ENCODE measurements around the gene CEACAM4.

CEACAM4 gene

GRCh38 chr19:41638641-41639081 lies 11.8 kb upstream of the CEACAM4 start:
- no peaks in the 10 kb centered on the region for H3K4me1 ChIP-seq (ENCODE audit: control insufficient read depth, insufficient read depth, low read length, poor library complexity, severe bottlenecking)
- no peaks in the 10 kb centered on the region for H3K36me3 ChIP-seq (ENCODE audit: control insufficient read depth, insufficient read depth, low read length)
- no peaks in the 10 kb centered on the region for H3K9me3 ChIP-seq (ENCODE audit: control insufficient read depth, low read length)
- WGBS, 2 experiments (ENCODE audit: insufficient coverage in 2 of 2), result 48 to 51% methylated on average over 3 to 4 of the region's 6 CpGs
- H3K4me3 ChIP-seq (ENCODE audit: extremely low read depth, insufficient read depth, low read length, poor library complexity, severe bottlenecking), result no peak overlapping the region
- no peak overlapping the region for H3K27ac ChIP-seq (ENCODE audit: low read depth, low read length, severe bottlenecking)

DNA sequence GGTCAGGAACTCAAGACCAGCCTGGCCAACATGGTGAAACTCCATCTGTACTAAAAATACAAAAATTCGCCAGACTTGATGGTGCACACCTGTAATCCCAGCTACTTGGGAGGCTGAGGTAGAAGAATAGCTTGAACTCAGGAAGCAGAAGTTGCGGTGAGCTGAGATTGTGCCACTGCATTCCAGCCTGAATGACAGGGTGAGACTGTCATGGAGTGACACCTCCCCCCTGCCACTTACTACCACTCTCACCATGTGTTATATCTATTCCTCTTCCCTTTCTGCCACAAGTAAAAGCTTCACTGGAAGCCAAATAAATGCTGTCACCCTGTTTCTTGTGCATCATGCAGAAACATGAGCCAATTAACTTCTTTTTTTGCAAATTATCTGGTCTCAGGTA lies 10.6 kb upstream of the CEACAM4 start:
- Histone ChIP-seq H3K4me1 (ENCODE audit: control insufficient read depth, insufficient read depth, low read length, poor library complexity, severe bottlenecking) (no peaks in the 10 kb centered on the region), H3K27ac (ENCODE audit: low read depth, low read length, severe bottlenecking) (no peak overlapping the region), H3K9me3 (ENCODE audit: control insufficient read depth, low read length) (no peaks in the 10 kb centered on the region), H3K4me3 (ENCODE audit: extremely low read depth, insufficient read depth, low read length, poor library complexity, severe bottlenecking) (no peak overlapping the region), H3K36me3 (ENCODE audit: control insufficient read depth, insufficient read depth, low read length) (no peaks in the 10 kb centered on the region)
- WGBS, 2 experiments (ENCODE audit: insufficient coverage in 2 of 2), result 29 to 40% methylated on average over 1 to 2 of the region's 2 CpGs

- 50 to 58% methylated on average over 6 to 8 of the region's 8 CpGs for WGBS, 2 experiments (ENCODE audit: insufficient coverage in 2 of 2)
- Histone ChIP-seq H3K4me1 (ENCODE audit: control insufficient read depth, insufficient read depth, low read length, poor library complexity, severe bottlenecking) (no peaks in the 10 kb centered on the region), H3K4me3 (ENCODE audit: extremely low read depth, insufficient read depth, low read length, poor library complexity, severe bottlenecking) (no peak overlapping the region), H3K27ac (ENCODE audit: low read depth, low read length, severe bottlenecking) (no peak overlapping the region), H3K36me3 (ENCODE audit: control insufficient read depth, insufficient read depth, low read length) (no peaks in the 10 kb centered on the region), H3K9me3 (ENCODE audit: control insufficient read depth, low read length) (peaks cover 7% of the 10 kb centered on the region)
Measured at GRCh38 chr19:41627966-41628675, 1.2 kb upstream of the CEACAM4 start.

DNA sequence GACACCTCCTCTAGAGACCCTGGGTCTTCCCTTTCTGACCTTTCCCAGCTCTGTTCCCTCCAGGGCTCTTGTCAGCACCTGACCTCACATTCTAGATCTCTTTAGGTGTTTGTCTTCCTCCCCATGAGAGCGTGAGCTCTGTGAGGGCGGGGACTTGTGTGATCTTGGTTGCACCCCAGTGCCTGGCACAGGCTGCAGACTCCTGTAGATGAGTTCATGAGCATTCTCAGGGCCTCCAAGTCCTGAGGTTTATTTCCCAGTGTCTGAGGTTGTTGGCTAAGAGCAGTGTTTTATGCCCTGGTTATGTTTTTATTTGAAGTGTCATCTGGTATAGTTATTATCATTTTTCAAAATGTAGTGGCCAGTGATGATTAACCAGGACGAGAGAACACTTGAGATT lies 596 bp downstream of the CEACAM4 start:
- no peaks in the 10 kb centered on the region for H3K36me3 ChIP-seq (ENCODE audit: control insufficient read depth, insufficient read depth, low read length)
- no peak overlapping the region for H3K4me3 ChIP-seq (ENCODE audit: extremely low read depth, insufficient read depth, low read length, poor library complexity, severe bottlenecking)
- WGBS, 2 experiments (ENCODE audit: insufficient coverage in 2 of 2), result 67 to 70% methylated on average over 1 to 2 of the region's 3 CpGs

DNA sequence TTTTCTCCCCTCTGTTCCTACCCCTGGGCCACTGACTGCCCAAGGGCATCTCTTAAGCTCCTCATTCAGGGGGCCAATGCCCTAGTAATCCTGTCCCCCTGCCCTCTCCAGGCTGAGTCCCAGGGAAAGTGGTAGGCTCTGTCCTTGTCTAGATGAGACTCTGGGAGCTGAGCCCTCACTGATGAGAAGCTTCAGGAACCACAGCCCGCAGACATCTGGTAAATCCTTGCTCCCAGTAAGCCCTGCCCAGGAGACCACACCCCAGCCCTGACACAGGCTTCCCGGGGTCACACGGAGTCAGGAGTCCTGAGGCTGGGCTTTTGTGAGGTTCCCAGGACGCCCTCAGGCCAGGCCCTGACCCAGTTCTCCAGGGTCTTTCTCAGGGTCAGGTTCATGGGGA lies 1.9 kb downstream of the CEACAM4 start:
- H3K36me3 ChIP-seq (ENCODE audit: control insufficient read depth, insufficient read depth, low read length), result no peaks in the 10 kb centered on the region
- WGBS, 2 experiments (ENCODE audit: insufficient coverage in 2 of 2), result 34% methylated on average over 2 of the region's 4 CpGs; no CpG with 5 or more reads in 1 of the 2 experiments
- H3K9me3 ChIP-seq (ENCODE audit: control insufficient read depth, low read length), result no peaks in the 10 kb centered on the region
- no peaks in the 10 kb centered on the region for H3K4me1 ChIP-seq (ENCODE audit: control insufficient read depth, insufficient read depth, low read length, poor library complexity, severe bottlenecking)
- H3K4me3 ChIP-seq (ENCODE audit: extremely low read depth, insufficient read depth, low read length, poor library complexity, severe bottlenecking), result no peak overlapping the region
- H3K27ac ChIP-seq (ENCODE audit: low read depth, low read length, severe bottlenecking), result no peak overlapping the region

More for the DNA sequence above, 596 bp downstream of the CEACAM4 start:
- H3K9me3 ChIP-seq (ENCODE audit: control insufficient read depth, low read length), result peaks cover 7% of the 10 kb centered on the region
- H3K27ac ChIP-seq (ENCODE audit: low read depth, low read length, severe bottlenecking), result no peak overlapping the region
- H3K4me1 ChIP-seq (ENCODE audit: control insufficient read depth, insufficient read depth, low read length, poor library complexity, severe bottlenecking), result no peaks in the 10 kb centered on the region

GRCh38 chr19:41624515-41624914 lies 2.4 kb downstream of the CEACAM4 start:
- WGBS, 2 experiments (ENCODE audit: insufficient coverage in 2 of 2), result 47 to 67% methylated on average over 5 to 7 of the region's 7 CpGs
- no peak overlapping the region for H3K4me3 ChIP-seq (ENCODE audit: extremely low read depth, insufficient read depth, low read length, poor library complexity, severe bottlenecking)
- no peaks in the 10 kb centered on the region for H3K9me3 ChIP-seq (ENCODE audit: control insufficient read depth, low read length)
- H3K4me1 ChIP-seq (ENCODE audit: control insufficient read depth, insufficient read depth, low read length, poor library complexity, severe bottlenecking), result no peaks in the 10 kb centered on the region
- no peaks in the 10 kb centered on the region for H3K36me3 ChIP-seq (ENCODE audit: control insufficient read depth, insufficient read depth, low read length)
- H3K27ac ChIP-seq (ENCODE audit: low read depth, low read length, severe bottlenecking), result no peak overlapping the region

- no peaks in the 10 kb centered on the region for H3K36me3 ChIP-seq (ENCODE audit: control insufficient read depth, insufficient read depth, low read length)
- WGBS, 2 experiments (ENCODE audit: insufficient coverage in 2 of 2), result 45 to 92% methylated on average over 2 of the region's 4 CpGs
Measured at GRCh38 chr19:41623360-41623759, 3.5 kb downstream of the CEACAM4 start.

DNA sequence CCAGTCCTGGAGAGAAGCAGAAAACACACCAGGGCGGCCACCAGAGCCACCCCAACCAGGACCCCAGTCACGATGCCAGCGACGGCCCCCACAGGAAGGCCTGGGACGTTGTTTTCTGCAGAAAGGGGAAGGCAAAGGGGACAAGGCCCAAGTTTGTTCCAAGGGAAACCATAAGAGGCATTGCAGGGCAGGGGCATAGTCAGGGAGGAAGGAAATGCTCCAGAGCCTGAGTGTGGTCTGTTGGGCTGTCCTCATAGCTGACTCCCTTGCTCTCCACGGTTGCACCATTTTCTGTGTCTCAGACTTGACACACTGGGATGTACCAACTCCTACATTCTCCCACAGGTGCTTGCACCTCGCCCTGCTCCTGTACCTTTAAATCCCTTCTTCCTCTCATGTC lies 5.2 kb downstream of the CEACAM4 start:
- Histone ChIP-seq H3K36me3 (ENCODE audit: control insufficient read depth, insufficient read depth, low read length) (no peaks in the 10 kb centered on the region), H3K27ac (ENCODE audit: low read depth, low read length, severe bottlenecking) (no peak overlapping the region), H3K9me3 (ENCODE audit: control insufficient read depth, low read length) (no peaks in the 10 kb centered on the region), H3K4me1 (ENCODE audit: control insufficient read depth, insufficient read depth, low read length, poor library complexity, severe bottlenecking) (no peaks in the 10 kb centered on the region), H3K4me3 (ENCODE audit: extremely low read depth, insufficient read depth, low read length, poor library complexity, severe bottlenecking) (no peak overlapping the region)
- 47 to 67% methylated on average over 6 to 7 of the region's 7 CpGs for WGBS, 2 experiments (ENCODE audit: insufficient coverage in 2 of 2)

More at GRCh38 chr19:41623360-41623759, 3.5 kb downstream of the CEACAM4 start:
- no peak overlapping the region for H3K27ac ChIP-seq (ENCODE audit: low read depth, low read length, severe bottlenecking)
- no peak overlapping the region for H3K4me3 ChIP-seq (ENCODE audit: extremely low read depth, insufficient read depth, low read length, poor library complexity, severe bottlenecking)
- H3K9me3 ChIP-seq (ENCODE audit: control insufficient read depth, low read length), result no peaks in the 10 kb centered on the region
- H3K4me1 ChIP-seq (ENCODE audit: control insufficient read depth, insufficient read depth, low read length, poor library complexity, severe bottlenecking), result no peaks in the 10 kb centered on the region

- Histone ChIP-seq H3K4me3 (ENCODE audit: extremely low read depth, insufficient read depth, low read length, poor library complexity, severe bottlenecking) (no peak overlapping the region), H3K27ac (ENCODE audit: low read depth, low read length, severe bottlenecking) (no peak overlapping the region), H3K4me1 (ENCODE audit: control insufficient read depth, insufficient read depth, low read length, poor library complexity, severe bottlenecking) (no peaks in the 10 kb centered on the region), H3K36me3 (ENCODE audit: control insufficient read depth, insufficient read depth, low read length) (no peaks in the 10 kb centered on the region), H3K9me3 (ENCODE audit: control insufficient read depth, low read length) (no peaks in the 10 kb centered on the region)
- WGBS, 2 experiments (ENCODE audit: insufficient coverage in 2 of 2), result 66 to 69% methylated on average over 2 to 4 of the region's 4 CpGs
Measured at GRCh38 chr19:41621226-41621625, 5.6 kb downstream of the CEACAM4 start.

DNA sequence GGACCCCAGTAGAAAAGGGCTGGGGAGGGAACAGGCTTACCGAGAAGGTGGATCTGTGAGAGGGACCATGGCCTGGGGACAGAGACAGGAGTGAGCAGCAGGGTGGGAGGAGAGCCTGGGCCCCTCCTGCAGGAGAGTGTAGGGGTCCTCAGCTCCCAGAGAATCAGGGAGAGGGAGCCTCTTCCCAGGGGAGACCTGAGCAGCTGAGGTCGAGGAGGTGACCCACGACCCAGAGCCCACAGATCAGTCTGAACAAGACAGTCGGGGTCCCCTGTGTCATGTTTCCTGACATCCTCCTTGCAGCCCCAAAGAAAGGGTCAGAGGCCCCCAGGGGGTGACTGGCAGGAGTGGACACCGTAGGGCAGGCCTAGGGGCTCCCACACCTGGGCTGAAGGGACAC lies 6.7 kb downstream of the CEACAM4 start:
- Histone ChIP-seq H3K27ac (ENCODE audit: low read depth, low read length, severe bottlenecking) (no peak overlapping the region), H3K4me3 (ENCODE audit: extremely low read depth, insufficient read depth, low read length, poor library complexity, severe bottlenecking) (no peak overlapping the region), H3K4me1 (ENCODE audit: control insufficient read depth, insufficient read depth, low read length, poor library complexity, severe bottlenecking) (no peaks in the 10 kb centered on the region), H3K36me3 (ENCODE audit: control insufficient read depth, insufficient read depth, low read length) (no peaks in the 10 kb centered on the region), H3K9me3 (ENCODE audit: control insufficient read depth, low read length) (no peaks in the 10 kb centered on the region)
- 47 to 63% methylated on average over 4 to 5 of the region's 5 CpGs for WGBS, 2 experiments (ENCODE audit: insufficient coverage in 2 of 2)

- H3K4me1 ChIP-seq (ENCODE audit: control insufficient read depth, insufficient read depth, low read length, poor library complexity, severe bottlenecking), result no peaks in the 10 kb centered on the region
- 30% methylated on average over 2 of the region's 7 CpGs; no CpG with 5 or more reads in 1 of the 2 experiments for WGBS, 2 experiments (ENCODE audit: insufficient coverage in 2 of 2)
- H3K4me3 ChIP-seq (ENCODE audit: extremely low read depth, insufficient read depth, low read length, poor library complexity, severe bottlenecking), result no peak overlapping the region
- no peaks in the 10 kb centered on the region for H3K9me3 ChIP-seq (ENCODE audit: control insufficient read depth, low read length)
- H3K27ac ChIP-seq (ENCODE audit: low read depth, low read length, severe bottlenecking), result no peak overlapping the region
- no peaks in the 10 kb centered on the region for H3K36me3 ChIP-seq (ENCODE audit: control insufficient read depth, insufficient read depth, low read length)
Measured at GRCh38 chr19:41619018-41619556, 7.8 kb downstream of the CEACAM4 start.
